CD14-positive monocyte (primary cell): ENCODE measurements around the gene C12orf57. TPM values are rescaled to one million over a fixed set of nuclear protein-coding genes. Genes with fewer than 3 reads are reported as not detected.

ENCODE experiments used
- DNase-seq, 3 donors: peaks; one replicate each; pipeline ENCODE4 v3.0.0-alpha.2; 2011 to 2022
- H2AFZ ChIP-seq: 2 replicates; pipeline ENCODE4 v1.6.0; 2012; ENCODE audit warnings: mild to moderate bottlenecking, low read depth, low read length, inconsistent platforms; ENCODE audit not compliant: insufficient read depth, poor library complexity, severe bottlenecking
- H3K27ac ChIP-seq, 2 donors: 1 replicate in 1 of 2; 2 replicates in 1 of 2; pipeline ENCODE4 v1.5.1; 2012 to 2013; ENCODE audit warnings: low read length in 2 of 2, control low read depth in 1 of 2, inconsistent platforms in 1 of 2, low read depth in 1 of 2, mild to moderate bottlenecking in 1 of 2
- H3K27me3 ChIP-seq, 2 donors: one replicate each; pipeline versions ENCODE4 v1.6.0 to v1.6.1; 2011 to 2013; ENCODE audit warnings: low read length in 2 of 2; ENCODE audit not compliant: control insufficient read depth in 2 of 2, insufficient read depth in 2 of 2
- H3K36me3 ChIP-seq, 2 donors: replicated peaks in 1 of 2; 1 replicate in 1 of 2; 2 replicates in 1 of 2; pipeline versions ENCODE4 v1.5.1 to v1.6.1; 2012 to 2013; ENCODE audit warnings: low read length in 2 of 2, control low read depth in 1 of 2, inconsistent platforms in 1 of 2, mild to moderate bottlenecking in 1 of 2; ENCODE audit not compliant: insufficient read depth in 2 of 2, control insufficient read depth in 1 of 2
- H3K4me1 ChIP-seq, 2 donors: 1 replicate in 1 of 2; 2 replicates in 1 of 2; pipeline versions ENCODE4 v1.5.1 to v1.6.1; 2012 to 2013; ENCODE audit warnings: low read length in 2 of 2, control low read depth in 1 of 2, inconsistent platforms in 1 of 2, mild to moderate bottlenecking in 1 of 2, moderate library complexity in 1 of 2; ENCODE audit not compliant: insufficient read depth in 2 of 2, control insufficient read depth in 1 of 2
- H3K4me2 ChIP-seq: replicated peaks from 2 replicates; pipeline ENCODE3; 2012; ENCODE audit warnings: low read length, moderate library complexity, mild to moderate bottlenecking; ENCODE audit not compliant: poor library complexity, severe bottlenecking; ENCODE audit errors: extremely low read depth
- H3K4me3 ChIP-seq, 3 experiments: fragments of 200-600 bp in 1 of 3; sonication (generic) in 1 of 3; replicated peaks in 1 of 3; 1 replicate in 2 of 3; 2 replicates in 1 of 3; pipeline ENCODE4 v1.5.1; 2011 to 2013; ENCODE audit warnings: low read length in 3 of 3, mild to moderate bottlenecking in 3 of 3, control low read depth in 2 of 3, low read depth in 2 of 3, inconsistent platforms in 1 of 3, moderate library complexity in 1 of 3
- H3K79me2 ChIP-seq: 2 replicates; pipeline ENCODE4 v1.6.0; 2012; ENCODE audit warnings: mild to moderate bottlenecking, control low read depth, inconsistent platforms, low read length, moderate library complexity; ENCODE audit not compliant: insufficient read depth
- H3K9ac ChIP-seq: 2 replicates; pipeline ENCODE4 v1.6.0; 2017; ENCODE audit warnings: low read length, mild to moderate bottlenecking; ENCODE audit not compliant: insufficient read depth, poor library complexity, severe bottlenecking
- H3K9me3 ChIP-seq, 2 donors: replicated peaks in 1 of 2; 1 replicate in 1 of 2; 2 replicates in 1 of 2; pipeline versions ENCODE4 v1.5.1 to v1.6.1; 2012 to 2013; ENCODE audit warnings: low read length in 2 of 2, control low read depth in 1 of 2; ENCODE audit not compliant: control insufficient read depth in 1 of 2, insufficient read depth in 1 of 2
- H4K20me1 ChIP-seq: 2 replicates; pipeline ENCODE4 v1.6.0; 2012; ENCODE audit warnings: mild to moderate bottlenecking, low read length, control low read depth, moderate library complexity; ENCODE audit not compliant: insufficient read depth
- H3K27ac Mint-ChIP-seq, 7 donors: one replicate each; pipeline ENCODE4 v1.8.0; 2020; ENCODE audit warnings: mild to moderate bottlenecking in 7 of 7, mixed read lengths in 7 of 7, moderate library complexity in 6 of 7, inconsistent platforms in 2 of 7
- H3K27me3 Mint-ChIP-seq, 3 donors: one replicate each; pipeline ENCODE4 v1.8.0; 2021 to 2022; ENCODE audit warnings: low read depth in 3 of 3, mild to moderate bottlenecking in 3 of 3, mixed read lengths in 3 of 3, moderate library complexity in 3 of 3, inconsistent platforms in 1 of 3
- H3K36me3 Mint-ChIP-seq, 2 donors: one replicate each; pipeline ENCODE4 v1.8.0; 2020; ENCODE audit warnings: mixed read lengths in 2 of 2, inconsistent platforms in 1 of 2, mild to moderate bottlenecking in 1 of 2
- H3K4me1 Mint-ChIP-seq: one replicate; pipeline ENCODE4 v1.8.0; 2020; ENCODE audit warnings: mild to moderate bottlenecking, mixed read lengths
- H3K4me3 Mint-ChIP-seq, 2 donors: one replicate each; pipeline ENCODE4 v1.8.0; 2020; ENCODE audit warnings: mild to moderate bottlenecking in 2 of 2, mixed read lengths in 2 of 2, moderate library complexity in 1 of 2
- H3K9me3 Mint-ChIP-seq, 7 donors: one replicate each; pipeline ENCODE4 v1.8.0; 2020 to 2022; ENCODE audit warnings: mixed read lengths in 7 of 7, mild to moderate bottlenecking in 6 of 7, moderate library complexity in 6 of 7, inconsistent platforms in 2 of 7
- WGBS: methylation state at CpG from one replicate; pipeline ENCODE4 v1.1.5; 2013; ENCODE audit warnings: missing lambda C conversion rate; ENCODE audit not compliant: insufficient coverage; 5-methylcytosine and 5-hydroxymethylcytosine counted together
- intact Hi-C, 2 donors: fragments of 100-400 bp; cut with micrococcal nuclease; formaldehyde crosslinking; loops; one replicate each; pipeline versions ENCODE4 v1.15.0 to v1.15.1; 2023
- polyA plus RNA-seq, 3 donors: library from polyadenylated mRNA; depleted of rRNA in 1 of 3; unstranded in 2 of 3; stranded (reverse) in 1 of 3; fragments of 300-500 nt in 2 of 3; fragments of >200 nt in 1 of 3; fragmentation: Illumina TruSeq in 2 of 3; gene quantifications; 1 replicate in 2 of 3; 2 replicates in 1 of 3; pipeline ENCODE4 v1.2.3, GENCODE V29; 2012 to 2021
- TF ChIP-seq, protein P1 (sequence below): fragments of 200-600 bp; IDR thresholded peaks from one replicate; pipeline ENCODE4 v1.8.0; 2022; ENCODE audit warnings: antibody characterized with exemption, mild to moderate bottlenecking

Gene C12orf57
- polyA plus RNA-seq, 3 donors = 19.1 to 59.2 (median 24.2) TPM

GRCh38 chr12:6935371-6936193 is 8.2 kb upstream of the C12orf57 start:
- Histone ChIP-seq H3K36me3 (no peaks in the 10 kb centered on the region), H3K27ac (peak overlapping the region; percentile 8 to 49), H3K4me3 (no peak overlapping the region), H4K20me1 (no peaks in the 10 kb centered on the region), H3K27me3 (no peaks in the 10 kb centered on the region), H3K4me1 (peaks cover 38 to 40% of the 10 kb centered on the region in 2 donors), H3K9ac (no peak overlapping the region), H3K79me2 (peaks cover 14% of the 10 kb centered on the region), H3K4me2 (peak overlapping the region; percentile 3), H3K9me3 (no peaks in the 10 kb centered on the region), H2AFZ (no peak overlapping the region)
- peak in 1 of 3 donors; percentile 54 for DNase-seq
- WGBS = 58% methylated on average over 5 of the region's 14 CpGs
- TF ChIP-seq, protein P1, sequence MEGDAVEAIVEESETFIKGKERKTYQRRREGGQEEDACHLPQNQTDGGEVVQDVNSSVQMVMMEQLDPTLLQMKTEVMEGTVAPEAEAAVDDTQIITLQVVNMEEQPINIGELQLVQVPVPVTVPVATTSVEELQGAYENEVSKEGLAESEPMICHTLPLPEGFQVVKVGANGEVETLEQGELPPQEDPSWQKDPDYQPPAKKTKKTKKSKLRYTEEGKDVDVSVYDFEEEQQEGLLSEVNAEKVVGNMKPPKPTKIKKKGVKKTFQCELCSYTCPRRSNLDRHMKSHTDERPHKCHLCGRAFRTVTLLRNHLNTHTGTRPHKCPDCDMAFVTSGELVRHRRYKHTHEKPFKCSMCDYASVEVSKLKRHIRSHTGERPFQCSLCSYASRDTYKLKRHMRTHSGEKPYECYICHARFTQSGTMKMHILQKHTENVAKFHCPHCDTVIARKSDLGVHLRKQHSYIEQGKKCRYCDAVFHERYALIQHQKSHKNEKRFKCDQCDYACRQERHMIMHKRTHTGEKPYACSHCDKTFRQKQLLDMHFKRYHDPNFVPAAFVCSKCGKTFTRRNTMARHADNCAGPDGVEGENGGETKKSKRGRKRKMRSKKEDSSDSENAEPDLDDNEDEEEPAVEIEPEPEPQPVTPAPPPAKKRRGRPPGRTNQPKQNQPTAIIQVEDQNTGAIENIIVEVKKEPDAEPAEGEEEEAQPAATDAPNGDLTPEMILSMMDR = no peak
- Mint-ChIP-seq H3K27me3 (peaks cover 0 to 7% (median 3%) of the 10 kb centered on the region in 3 donors), H3K27ac (peak overlapping the region; percentile 16 to 74 (median 69)), H3K36me3 (peaks cover 12 to 22% of the 10 kb centered on the region in 2 donors), H3K9me3 (no peaks in the 10 kb centered on the region), H3K4me3 (peak overlapping the region in 1 of 2 donors; percentile 56), H3K4me1 (peaks cover 35% of the 10 kb centered on the region)
- intact Hi-C loops = loop anchor here in 1 of 2 donors (5.0 kb wide), 1 partner anchor 37 kb away; the partner anchor contains the start of genes EMG1 and PHB2

DNA sequence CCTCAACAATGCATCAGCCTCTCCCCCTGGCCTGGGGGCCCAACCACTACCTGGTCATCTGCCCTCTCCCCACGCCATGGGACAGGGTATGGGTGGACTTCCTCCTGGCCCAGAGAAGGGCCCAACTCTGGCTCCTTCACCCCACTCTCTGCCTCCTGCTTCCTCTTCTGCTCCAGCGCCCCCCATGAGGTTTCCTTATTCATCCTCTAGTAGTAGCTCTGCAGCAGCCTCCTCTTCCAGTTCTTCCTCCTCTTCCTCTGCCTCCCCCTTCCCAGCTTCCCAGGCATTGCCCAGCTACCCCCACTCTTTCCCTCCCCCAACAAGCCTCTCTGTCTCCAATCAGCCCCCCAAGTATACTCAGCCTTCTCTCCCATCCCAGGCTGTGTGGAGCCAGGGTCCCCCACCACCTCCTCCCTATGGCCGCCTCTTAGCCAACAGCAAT is 7.6 kb upstream of the C12orf57 start:
- no peaks in the 10 kb centered on the region for H3K9me3 Mint-ChIP-seq
- peaks cover 38 to 40% of the 10 kb centered on the region in 2 donors for H3K4me1 ChIP-seq
- no peaks in the 10 kb centered on the region for H3K36me3 ChIP-seq
- H3K4me3 ChIP-seq = peak overlapping the region in 1 of 3 experiments; percentile 90
- H3K4me2 ChIP-seq = peak overlapping the region; percentile 95
- H3K4me3 Mint-ChIP-seq = peak overlapping the region; percentile 78 to 79
- H4K20me1 ChIP-seq = no peaks in the 10 kb centered on the region
- TF ChIP-seq, protein P1 = no peak
- H3K36me3 Mint-ChIP-seq = peaks cover 12 to 23% of the 10 kb centered on the region in 2 donors
- DNase-seq = no peak
- H3K27ac ChIP-seq = no peak overlapping the region
- H3K27me3 ChIP-seq = no peaks in the 10 kb centered on the region
- 46% methylated on average over 3 of the region's 3 CpGs for WGBS
- no peak overlapping the region for H2AFZ ChIP-seq
- H3K4me1 Mint-ChIP-seq = peaks cover 35% of the 10 kb centered on the region
- intact Hi-C loops = loop anchor here in 1 of 2 donors (5.0 kb wide), 1 partner anchor 36 kb away; the partner anchor contains the start of genes EMG1 and PHB2
- H3K9me3 ChIP-seq = no peaks in the 10 kb centered on the region
- H3K27ac Mint-ChIP-seq = peak overlapping the region in 5 of 7 donors; percentile 26 to 78 (median 72)
- no peak overlapping the region for H3K9ac ChIP-seq
- peaks cover 0 to 4% (median 0%) of the 10 kb centered on the region in 3 donors for H3K27me3 Mint-ChIP-seq
- peaks cover 11% of the 10 kb centered on the region for H3K79me2 ChIP-seq
